ENCODE data around the gene SPIB. TPM values are rescaled to one million over a fixed set of nuclear protein-coding genes. Genes with fewer than 3 reads are reported as not detected.

SPIB gene
- total RNA-seq, 2 donors from 2014 or later = 48.2 to 93.6 TPM

GRCh38 chr19:50477751-50478515, 59.2 kb downstream of the SPIB start:
- no peak for ATAC-seq
- no peak for DNase-seq
- intact Hi-C loops (cut with DNase I, micrococcal nuclease) = no loop called here

GRCh38 chr19:50478901-50479715, 60.4 kb downstream of the SPIB start:
- ATAC-seq = no peak
- intact Hi-C loops (cut with DNase I, micrococcal nuclease) = no loop called here
- no peak for DNase-seq

- intact Hi-C loops (cut with DNase I, micrococcal nuclease) = no loop called here
- no peak for ATAC-seq
- no peak for DNase-seq
Observed at GRCh38 chr19:50479761-50480251, 61.1 kb downstream of the SPIB start.

GRCh38 chr19:50480281-50481111, 61.8 kb downstream of the SPIB start:
- ATAC-seq (no peak), DNase-seq (no peak)
- intact Hi-C loops (cut with DNase I, micrococcal nuclease) = no loop called here

Other genes with a start within 250 kb of the SPIB start
- 100 to 1,000 TPM; 455 to 653 TPM for gene MYH14, start 215.3 kb upstream of the SPIB start, total RNA-seq
- gene KCNC3, start 89.6 kb upstream of the SPIB start, total RNA-seq = 1 to 10 TPM in 1 of 2 donors, under 1 TPM in 1; 0.76 to 1.3 TPM
- 1 to 10 TPM in 1 of 2 donors, under 1 TPM in 1; 0.55 to 1.1 TPM for gene NAPSA, start 53.3 kb upstream of the SPIB start, total RNA-seq
- 10 to 100 TPM; 61.9 to 75.2 TPM for gene NR1H2, start 42.5 kb upstream of the SPIB start, total RNA-seq
- gene POLD1, start 34.6 kb upstream of the SPIB start, total RNA-seq = 10 to 100 TPM; 26.0 to 28.2 TPM
- gene MYBPC2, start 14.0 kb downstream of the SPIB start, total RNA-seq = under 1 TPM in 1 of 2 donors, not detected in 1; 0.06 TPM
- gene EMC10, start 57.6 kb downstream of the SPIB start, total RNA-seq = 100 to 1,000 TPM; 125 to 132 TPM
- gene GARIN5A, start 57.9 kb downstream of the SPIB start, total RNA-seq = 1 to 10 TPM; 1.5 to 3.1 TPM
- gene JOSD2, start 92.3 kb downstream of the SPIB start, total RNA-seq = 10 to 100 TPM; 32.7 to 35.6 TPM
- not detected for gene ASPDH, start 95.0 kb downstream of the SPIB start, total RNA-seq
- 1 to 10 TPM in 1 of 2 donors, under 1 TPM in 1; 0.89 to 1.2 TPM for gene LRRC4B, start 149.5 kb downstream of the SPIB start, total RNA-seq
- gene SYT3, start 220.9 kb downstream of the SPIB start, total RNA-seq = not detected
- gene C19orf81, start 230.5 kb downstream of the SPIB start, total RNA-seq = not detected